Limb (tissue), 2 donors: ENCODE results near the gene SYNRG.
A peak's percentile ranks its signal among the peaks of the same experiment; 100 is the strongest.
"Not testable (repeated sequence)": the region's sequence is repeated elsewhere in the genome, so short reads cannot be mapped to it uniquely, and the experiment has no call there.

Source experiments
- DNase-seq, 2 donors: peaks; one replicate each; pipeline ENCODE4 v3.0.0-alpha.2; 2016; ENCODE audit errors: extremely low spot score in 2 of 2

The SYNRG gene

DNA sequence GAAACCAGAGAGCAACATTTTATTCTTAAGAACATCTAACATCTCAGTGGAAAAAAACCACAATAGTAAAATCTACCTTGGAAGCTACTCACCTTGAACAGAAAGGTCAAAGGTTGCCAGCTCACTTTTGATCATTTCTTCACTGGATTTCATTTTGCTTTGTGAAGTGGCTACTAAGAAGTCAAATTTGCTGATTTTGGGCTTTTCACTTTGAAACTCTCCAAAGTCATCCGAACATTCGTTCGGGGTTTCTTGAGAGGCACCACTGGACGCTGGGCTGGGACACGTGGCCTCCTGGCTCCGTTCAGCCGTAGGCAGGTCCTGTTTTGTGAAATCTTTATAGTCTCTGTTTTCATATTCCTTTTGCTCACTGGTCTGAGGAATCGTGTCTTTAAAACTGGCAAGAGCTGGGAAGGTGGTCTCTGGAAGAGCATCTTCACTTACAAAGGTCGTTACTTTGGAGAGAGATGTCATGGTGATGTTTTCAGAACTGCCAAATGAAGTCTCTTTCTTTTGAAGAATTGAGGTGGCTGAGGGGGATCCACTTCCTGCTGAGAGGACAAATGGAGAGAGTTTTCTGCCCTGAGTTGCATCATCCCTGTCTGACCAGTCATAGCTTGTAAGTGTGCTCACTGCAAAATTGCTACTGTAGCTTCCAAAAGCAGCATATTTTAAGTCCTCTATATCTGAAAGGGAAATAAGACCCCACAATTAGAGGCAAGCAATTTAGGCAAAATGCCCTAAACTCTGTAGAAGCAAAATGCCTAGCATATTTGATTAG lies 67.1 kb downstream of the SYNRG start:
- DNase-seq, result no peak

DNA sequence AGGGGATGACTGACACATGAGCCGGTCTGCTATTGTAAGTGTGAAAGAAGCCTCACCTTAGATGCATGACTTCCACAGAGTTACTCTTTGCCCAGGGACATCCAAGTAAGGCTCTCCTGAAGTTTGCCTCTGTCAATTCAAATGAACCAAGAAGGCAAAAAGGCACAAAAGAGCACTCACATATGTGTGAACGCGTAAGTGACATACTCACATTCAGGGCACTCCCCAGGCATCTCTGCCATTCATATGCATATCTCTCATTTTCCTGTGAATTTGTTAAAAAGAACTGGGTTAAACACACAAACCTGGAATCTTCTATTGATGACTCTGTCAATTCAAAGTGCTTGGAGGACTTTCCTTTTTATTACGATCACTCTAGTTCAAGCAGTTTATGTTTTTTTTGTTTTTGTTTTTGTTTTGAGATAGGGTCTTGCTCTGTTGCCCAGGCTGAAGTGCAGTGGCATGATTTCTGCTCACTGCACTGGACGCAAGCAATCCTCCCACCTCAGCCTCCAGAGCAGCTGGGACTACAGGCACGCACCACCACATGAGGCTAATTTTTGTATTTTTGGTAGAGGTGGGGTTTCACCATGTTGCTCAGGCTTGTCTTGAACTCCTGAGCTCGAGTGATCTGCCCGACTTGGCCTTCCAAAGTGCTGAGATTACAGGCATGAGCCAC lies 70.1 kb downstream of the SYNRG start:
- no peak for DNase-seq

DNA sequence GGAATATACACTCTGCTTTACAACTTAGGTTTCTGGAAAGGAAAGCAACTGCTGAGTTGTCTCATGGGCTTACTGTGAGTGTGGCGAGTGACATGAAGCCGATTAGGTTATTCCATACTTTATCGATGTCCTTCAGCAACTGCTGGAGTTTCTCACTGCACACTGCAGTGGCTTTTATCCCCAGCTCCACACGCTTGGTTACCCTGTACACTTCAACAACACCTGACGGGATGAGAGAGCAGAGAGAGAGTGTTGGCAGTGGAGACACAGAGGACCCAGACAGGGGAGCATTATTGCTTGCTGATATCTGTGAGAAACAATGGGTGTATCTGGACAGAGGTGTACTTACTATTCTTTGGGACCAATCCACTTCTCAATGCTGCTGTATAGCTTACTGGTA lies 73.3 kb downstream of the SYNRG start:
- DNase-seq, result no peak

DNA sequence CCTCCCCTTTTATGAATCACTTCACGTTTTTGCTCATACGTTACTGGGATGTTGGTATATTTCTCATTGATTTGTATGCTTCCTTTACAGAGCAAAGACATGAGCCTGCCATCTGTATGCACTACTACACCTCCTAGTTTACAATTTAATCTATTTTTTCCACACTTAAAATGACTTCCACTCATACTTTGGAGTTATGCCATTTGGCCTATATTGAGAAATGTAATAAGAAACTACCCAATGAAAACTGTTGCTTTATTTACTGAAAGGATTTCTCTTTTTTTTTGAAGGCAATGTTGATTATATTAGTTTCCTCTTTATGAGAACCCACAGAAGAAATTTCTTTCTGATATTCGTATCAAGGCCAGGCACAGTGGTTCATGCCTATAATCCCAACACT lies 76.5 kb downstream of the SYNRG start:
- DNase-seq, result no peak

DNA sequence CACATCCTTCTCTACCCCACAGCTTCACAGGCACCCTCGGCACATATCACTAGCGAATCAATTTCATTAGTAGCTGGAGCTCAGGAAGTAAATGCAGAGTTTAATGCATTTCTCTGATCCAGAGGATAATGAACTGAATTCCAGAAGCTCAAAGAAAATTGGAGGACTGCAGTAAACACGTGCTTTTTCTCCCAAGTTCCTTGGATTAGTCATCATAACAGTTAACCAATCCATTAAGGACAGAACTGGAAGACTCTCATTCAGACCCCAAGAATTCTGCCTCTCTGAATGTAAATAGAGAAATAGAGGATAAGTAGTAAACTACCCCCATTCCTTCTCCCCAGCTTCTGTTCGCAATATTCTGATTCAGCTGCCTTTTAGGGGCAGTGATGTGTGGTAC lies 78.8 kb downstream of the SYNRG start:
- no peak for DNase-seq

DNA sequence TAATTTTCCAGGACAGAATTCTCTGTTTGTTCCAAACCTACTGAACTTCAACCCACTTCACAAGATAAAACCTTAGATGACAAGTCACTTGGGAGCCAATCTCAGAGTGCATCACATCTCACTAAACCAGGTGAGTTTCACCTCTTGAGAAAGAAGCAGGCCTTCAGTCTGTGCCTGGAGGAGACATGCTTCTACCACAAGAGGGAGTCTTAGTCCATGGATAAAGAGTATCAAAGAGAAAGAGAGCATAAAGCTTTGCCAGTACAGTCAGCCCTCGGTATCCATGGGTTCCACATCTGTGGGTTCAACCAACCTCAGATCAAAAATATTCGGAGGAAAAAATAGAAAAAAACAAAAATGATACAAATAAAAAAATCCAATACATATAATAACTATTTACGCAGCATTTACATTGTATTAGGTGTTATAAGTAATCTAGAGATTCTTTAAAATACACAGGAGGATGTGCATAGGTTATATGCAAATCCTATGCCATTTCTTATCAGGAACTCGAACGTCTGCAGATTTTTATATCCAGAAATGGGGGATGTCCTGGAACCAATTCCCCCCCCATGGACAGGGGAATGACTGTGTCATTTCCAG lies 81.9 kb downstream of the SYNRG start:
- DNase-seq, result peak in 1 of 2 donors; percentile 74

DNA sequence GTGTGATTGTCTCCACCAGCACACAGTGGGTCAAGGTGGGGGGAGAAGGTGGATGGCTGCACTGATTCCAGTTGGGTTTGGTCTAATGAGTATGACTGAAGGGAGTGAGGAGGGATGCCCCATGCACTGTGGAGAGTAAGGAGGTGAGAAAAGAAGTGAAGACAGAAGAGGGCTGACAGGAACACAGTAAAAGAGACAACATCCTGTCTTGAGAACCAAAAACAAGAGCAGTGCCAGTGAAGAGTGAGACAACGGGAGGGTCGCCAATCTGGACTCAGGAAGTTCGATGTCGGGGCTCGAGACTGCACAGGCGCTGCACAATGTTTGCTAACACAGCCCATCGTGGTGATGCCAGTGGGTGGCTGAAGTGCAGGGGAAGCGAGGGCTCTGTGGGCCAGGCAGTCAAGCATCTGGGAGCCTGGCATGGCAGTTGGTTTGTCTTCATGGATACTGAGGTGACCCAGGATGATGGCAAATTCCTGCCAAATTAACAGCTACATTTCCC lies 85.5 kb downstream of the SYNRG start:
- no peak for DNase-seq

DNA sequence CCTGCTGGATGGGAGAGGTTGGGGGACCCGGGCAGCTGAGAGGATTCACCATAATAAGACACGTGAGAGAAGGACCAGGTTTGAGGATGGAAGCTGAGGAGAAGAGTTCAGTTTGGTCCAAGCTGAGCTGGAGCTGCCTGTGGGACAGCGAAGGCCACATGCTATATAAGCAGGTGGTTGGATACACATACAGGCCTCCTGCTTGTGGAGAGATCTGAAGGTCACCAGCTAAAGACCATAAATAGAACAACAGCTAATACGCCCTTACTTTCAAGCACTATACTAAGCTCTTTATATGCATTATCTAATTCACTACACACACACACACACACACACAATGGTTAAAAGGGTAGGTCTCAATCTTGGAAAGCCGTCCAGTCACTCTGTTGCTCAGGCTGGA lies 87.4 kb downstream of the SYNRG start:
- no peak for DNase-seq

DNA sequence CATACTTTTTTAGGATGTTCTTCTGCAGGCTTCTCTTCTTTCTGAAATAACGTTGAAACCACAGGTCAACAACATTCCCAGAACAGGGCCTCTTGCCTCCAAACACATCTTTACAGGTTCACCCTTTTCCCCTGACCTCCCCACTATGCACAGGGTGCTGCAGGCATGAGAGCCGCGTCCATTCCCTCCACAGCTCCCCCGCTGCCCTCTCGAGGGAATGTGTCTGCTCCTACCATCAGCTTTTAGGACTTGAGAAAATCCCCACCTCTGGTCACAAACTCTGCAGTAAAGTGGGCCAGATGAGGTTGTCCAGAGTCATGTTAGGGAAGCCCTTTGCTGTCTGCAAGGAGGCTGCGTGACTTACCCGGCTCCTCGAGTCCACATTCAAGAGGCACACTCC lies 89.0 kb downstream of the SYNRG start:
- DNase-seq, result no peak

DNA sequence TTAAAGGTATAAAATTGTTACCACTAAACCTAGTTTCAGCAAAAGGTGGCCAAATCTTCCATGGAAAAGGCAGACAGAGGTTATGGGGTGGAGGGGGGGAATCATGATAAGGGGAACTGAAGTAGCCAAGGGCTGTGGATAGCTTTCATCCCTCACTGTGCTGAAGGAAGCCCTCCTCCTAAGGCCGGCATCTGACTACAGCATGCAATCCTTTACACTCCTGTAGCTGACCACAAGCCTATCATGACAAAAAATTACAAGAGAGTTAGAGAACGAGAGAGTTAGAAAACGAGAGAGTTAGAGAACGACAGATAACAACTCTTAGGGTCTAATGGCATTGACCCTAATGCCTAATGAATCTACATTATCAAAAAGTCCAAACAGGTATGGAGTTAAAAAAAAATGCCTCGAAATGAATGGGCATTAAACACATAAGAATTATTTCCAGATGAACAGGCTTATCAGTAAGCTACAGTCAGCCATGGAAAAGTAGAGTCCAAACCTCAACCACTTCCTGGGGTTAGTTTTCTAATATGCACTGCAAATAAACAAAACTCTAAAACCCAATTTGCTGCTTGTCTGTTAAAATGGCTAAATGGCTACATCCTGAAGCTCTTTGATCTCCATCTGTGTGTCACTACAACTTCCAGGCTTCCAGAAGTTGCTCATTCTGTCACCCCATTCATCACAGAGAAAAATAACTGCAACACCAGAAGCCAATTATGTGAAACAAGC lies 89.8 kb downstream of the SYNRG start:
- no peak for DNase-seq

DNA sequence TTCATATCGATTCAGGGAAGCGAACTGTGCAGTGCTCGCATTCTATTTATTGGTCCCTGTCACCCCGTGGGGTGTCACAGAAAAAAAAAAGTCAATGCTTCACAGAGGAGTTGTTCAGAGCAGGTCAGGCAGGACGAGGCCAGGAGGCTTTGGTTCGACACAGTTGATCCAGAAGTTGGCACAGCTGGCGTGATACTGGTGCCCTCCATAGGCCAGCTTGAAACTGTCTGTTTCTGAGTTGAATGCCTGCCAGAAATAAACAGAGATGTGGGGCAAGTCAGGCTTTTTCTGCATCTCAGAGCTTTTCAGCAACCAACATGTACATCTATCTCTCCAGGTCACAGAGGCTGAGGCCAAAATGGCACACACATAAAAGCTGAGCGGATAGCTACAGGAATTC lies 90.4 kb downstream of the SYNRG start:
- DNase-seq, result no peak

DNA sequence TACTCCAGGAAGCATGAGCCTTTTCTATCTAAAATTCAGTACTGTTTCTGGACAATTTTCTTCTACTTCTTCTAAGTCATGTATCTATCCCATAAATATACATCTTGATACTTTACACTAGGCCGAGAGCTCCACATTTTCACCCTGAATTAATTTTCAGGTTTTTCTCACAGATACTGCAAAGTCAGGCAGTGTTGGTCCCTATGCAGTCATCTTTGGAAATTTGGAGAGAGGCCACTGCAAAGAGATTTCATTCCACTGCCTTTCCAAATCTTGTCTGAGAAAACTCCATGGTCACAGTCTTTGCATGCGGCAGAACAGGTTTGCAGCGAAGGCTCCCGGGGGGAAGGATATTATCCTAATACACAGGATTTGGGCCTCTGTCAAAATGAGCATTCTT lies 91.3 kb downstream of the SYNRG start:
- no peak for DNase-seq

DNA sequence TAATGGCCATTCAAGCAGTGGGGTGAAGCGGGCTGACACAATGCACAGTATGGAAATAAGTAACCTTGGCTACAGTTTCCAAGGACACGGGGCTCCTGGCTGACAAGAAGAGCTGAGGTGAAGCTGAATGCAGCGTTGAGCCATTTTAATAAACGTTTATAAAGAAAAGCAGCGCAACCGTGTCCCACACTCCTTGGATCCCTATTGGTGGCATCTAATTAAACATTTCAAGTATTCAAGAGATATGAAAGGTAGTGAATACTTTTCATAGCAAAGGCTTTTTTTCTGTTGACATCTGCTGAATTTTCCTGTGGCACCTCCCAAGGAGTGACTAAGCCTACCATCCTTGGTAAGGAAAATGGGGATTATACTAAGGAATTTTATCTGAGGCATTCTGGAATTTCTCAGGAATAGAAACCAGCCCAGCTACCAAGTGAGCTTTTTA lies 93.1 kb downstream of the SYNRG start:
- DNase-seq, result no peak

DNA sequence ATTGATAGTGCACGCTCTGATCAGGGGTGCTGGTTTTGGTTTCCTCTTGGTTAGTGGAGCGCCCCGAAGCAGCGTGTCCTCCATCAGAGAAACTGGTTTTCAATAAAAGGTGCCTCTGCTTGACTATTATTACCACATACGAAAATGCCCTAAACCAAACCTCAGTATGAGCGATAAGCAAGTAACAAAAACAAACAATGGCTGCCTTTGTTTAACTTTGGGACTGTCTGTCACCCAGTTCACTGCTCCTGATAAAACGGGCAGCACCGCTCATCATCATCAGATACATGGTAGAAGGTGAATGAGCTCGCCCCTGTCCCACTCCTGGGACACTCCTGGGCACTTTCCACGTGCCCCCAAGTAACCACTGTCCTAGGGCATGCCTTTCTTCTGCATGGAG lies 95.5 kb downstream of the SYNRG start:
- no peak for DNase-seq

DNA sequence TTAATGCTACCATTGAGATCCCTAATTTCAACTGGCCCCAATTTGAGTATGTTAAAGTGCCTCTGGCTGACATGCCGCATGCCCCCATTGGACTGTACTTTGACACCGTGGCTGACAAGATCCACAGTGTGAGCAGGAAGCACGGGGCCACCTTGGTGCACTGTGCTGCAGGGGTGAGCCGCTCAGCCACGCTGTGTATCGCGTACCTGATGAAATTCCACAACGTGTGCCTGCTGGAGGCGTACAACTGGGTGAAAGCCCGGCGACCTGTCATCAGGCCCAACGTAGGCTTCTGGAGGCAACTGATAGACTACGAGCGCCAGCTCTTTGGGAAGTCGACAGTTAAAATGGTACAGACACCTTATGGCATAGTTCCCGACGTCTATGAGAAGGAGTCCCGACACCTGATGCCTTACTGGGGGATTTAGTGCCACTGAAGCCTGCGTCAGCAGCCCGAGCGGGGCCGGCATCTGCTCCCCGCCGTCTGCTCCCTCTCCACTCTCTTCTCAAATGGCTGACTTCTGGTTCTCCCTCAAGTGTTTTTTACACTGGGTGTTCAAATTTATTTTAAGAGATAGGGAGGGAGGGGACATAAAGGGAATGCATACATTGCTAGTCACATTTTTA lies 96.7 kb downstream of the SYNRG start:
- DNase-seq, result no peak

DNA sequence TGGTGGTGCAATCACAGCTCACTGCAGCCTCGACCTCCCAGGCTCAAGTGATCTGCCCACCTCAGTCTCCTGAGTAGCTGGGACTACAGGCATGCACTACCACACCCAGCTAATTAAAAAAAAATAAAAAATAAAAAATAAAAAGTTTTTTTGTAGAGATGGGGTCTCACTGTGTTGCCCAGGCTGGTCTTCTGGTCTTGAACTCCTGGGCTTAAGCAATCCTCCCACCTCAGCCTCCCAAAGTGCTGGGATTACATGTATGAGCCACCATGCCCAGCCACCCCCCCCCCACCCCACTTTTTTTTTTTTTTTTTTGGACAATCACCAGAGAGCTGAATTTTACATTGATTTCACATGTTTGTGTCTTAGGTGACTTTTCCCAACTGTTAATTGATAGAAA lies 97.6 kb downstream of the SYNRG start:
- not testable (repeated sequence) for DNase-seq

DNA sequence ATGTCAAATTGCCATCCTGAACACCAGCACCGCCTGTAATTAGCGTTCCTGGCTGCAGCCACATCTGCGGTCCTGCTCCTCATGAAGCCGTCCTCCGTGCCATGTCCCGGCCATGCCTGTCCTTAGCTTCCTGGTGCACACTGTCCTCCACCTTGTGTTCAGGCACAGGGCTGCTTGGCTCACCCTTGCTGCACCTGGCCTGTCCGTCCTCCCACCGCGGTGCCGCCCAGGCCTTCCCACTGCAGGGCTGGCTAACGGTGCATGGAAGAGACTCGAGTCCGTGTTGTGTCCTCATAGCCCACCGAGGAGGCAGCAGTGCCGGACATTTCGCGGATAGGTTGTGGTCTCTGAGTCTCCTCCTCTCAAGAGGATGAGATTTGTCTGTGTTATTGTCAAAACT lies 99.2 kb downstream of the SYNRG start:
- DNase-seq, result no peak

DNA sequence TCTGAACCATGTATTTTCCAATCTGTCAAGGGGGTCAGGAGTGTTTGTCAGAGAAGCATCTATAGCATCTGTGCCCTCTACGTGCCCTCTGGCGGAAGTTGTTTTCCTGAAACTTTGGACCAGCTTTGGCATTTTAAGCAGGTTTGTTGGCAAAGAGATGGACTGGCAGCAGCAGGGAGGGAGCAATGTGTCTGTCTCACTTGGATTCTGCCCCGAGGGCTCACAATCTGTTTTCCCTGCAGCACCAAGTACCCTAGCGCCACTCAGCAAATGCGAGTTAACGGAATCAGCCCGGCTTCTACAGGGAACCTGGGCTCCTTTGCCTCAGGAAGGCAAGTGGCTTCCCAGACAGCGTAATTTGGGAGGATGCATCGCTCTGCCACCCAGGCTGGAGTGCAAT lies 102.1 kb downstream of the SYNRG start:
- no peak for DNase-seq

DNA sequence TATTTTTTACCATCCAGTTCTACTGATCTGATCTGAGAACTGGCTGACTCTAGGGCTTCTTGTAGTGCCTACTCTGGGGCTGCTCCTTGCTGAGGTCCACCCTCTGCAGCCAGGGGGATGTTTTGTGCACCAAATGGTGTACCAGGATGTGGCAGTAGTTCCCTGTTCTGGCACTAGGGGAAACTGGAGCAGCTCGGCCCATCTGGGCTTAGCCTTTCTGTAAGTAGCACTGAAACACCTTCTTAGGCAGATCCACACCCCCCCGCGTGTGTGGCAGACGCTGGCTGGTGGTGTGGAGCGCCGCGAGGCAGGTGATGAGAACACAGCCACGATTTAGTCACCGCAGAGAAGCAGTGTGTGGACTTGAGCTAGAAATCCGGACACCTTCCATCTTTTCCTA lies 102.5 kb downstream of the SYNRG start:
- no peak for DNase-seq

DNA sequence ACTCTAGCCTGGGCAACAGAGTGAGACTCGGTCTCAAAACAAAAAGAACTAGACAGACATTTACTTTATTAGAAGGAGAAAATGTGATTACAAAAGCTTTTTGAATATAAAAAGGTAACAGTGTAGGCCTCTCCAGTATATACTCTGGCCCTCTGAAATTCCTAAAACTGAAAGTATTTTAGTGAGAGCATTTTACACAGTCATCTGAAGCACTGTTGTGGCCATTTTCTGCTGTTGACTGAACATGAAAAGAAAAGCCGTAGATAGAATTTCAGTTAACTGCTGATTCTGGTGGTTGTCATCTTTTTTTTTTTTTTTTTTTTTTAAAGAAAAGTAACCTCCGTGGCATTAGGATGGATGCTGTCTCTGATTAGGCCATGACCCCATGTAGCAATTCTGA lies 103.9 kb downstream of the SYNRG start:
- no peak for DNase-seq

DNA sequence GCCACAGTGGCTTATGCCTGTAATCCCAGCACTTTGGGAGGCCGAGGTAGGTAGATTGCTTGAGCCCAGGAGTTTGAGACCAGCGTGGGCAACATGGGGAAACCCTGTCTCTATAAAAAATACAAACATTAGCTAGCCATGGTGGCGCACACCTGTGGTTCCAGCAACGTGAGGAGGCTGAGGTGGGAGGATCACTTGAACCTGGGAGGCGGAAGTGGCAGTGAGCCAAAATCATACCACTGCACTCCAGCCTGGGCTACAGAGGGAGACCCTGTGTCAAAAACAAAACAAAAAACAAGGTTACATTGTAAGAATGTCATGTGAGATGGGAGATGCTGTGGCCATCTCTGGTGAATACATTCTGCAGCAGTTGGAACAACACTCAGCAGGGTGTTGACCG lies 106.1 kb downstream of the SYNRG start:
- DNase-seq, result no peak
